ENCODE measurements around the gene CFAP57. TPM values are rescaled to one million over a fixed set of nuclear protein-coding genes. Genes with fewer than 3 reads are reported as not detected.

The CFAP57 gene
- total and polyA plus RNA-seq, 2 donors from 2014 or later: 0.34 to 2.3 TPM

- intact Hi-C loops (cut with DNase I): no loop called here
- H3K4me3 ChIP-seq (ENCODE audit: low read length in 3 of 3): no peak overlapping the region
- TF ChIP-seq CTCF (IDR thresholded peaks at IDR 0.05; ENCODE audit: borderline replicate concordance, extremely low read depth, insufficient read depth): no peak
- peaks cover 0 to 23% (median 17%) of the 10 kb centered on the region in 3 donors for H3K4me1 ChIP-seq (ENCODE audit: control insufficient read depth in 2 of 3, insufficient read depth in 2 of 3, low read depth in 1 of 3, low read length in 3 of 3)
- no peaks in the 10 kb centered on the region for H3K27me3 ChIP-seq (ENCODE audit: control insufficient read depth, insufficient read depth, low read length)
- no peaks in the 10 kb centered on the region for H3K9me3 ChIP-seq (ENCODE audit: control insufficient read depth in 2 of 3, insufficient read depth in 1 of 3, low read length in 3 of 3)
- no peaks in the 10 kb centered on the region for H3K36me3 ChIP-seq (ENCODE audit: control insufficient read depth in 2 of 3, insufficient read depth in 3 of 3, low read length in 3 of 3)
- no peak for FAIRE-seq
- DNase-seq: peak in 2 of 5 donors; percentile 29 to 63
- H3K9ac ChIP-seq (ENCODE audit: low read length in 3 of 3): no peak overlapping the region
- H3K27ac ChIP-seq (ENCODE audit: low read depth in 2 of 2, low read length in 2 of 2): no peak overlapping the region
Observed at GRCh38 chr1:43282220-43283195, 110.4 kb downstream of the CFAP57 start.

DNA sequence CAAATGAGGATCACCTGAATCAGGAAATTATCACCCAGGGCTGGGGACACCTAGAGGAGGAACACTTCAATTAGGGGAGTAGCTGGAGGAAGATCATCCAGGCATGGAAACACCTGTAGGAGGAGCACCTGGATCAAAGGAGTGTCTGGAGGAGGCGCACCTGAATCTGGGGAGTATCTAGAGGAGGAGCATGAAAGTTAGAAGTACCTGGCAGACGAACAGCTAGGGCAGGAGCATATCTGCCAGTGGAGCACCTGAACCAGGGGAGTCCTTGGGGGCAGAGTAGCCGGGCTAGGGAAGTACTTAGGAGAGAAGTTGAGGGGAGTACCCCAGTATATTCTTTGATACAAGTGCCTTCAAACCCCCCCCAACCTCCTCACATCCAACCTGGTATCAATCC lies 111.9 kb downstream of the CFAP57 start:
- Histone ChIP-seq H3K4me3 (ENCODE audit: low read length in 3 of 3) (peak overlapping the region in 2 of 3 donors; percentile 86 to 94), H3K36me3 (ENCODE audit: control insufficient read depth in 2 of 3, insufficient read depth in 3 of 3, low read length in 3 of 3) (no peaks in the 10 kb centered on the region), H3K4me1 (ENCODE audit: control insufficient read depth in 2 of 3, insufficient read depth in 2 of 3, low read depth in 1 of 3, low read length in 3 of 3) (peaks cover 0 to 17% (median 16%) of the 10 kb centered on the region in 3 donors), H3K27me3 (ENCODE audit: control insufficient read depth, insufficient read depth, low read length) (no peaks in the 10 kb centered on the region), H3K9me3 (ENCODE audit: control insufficient read depth in 2 of 3, insufficient read depth in 1 of 3, low read length in 3 of 3) (no peaks in the 10 kb centered on the region), H3K27ac (ENCODE audit: low read depth in 2 of 2, low read length in 2 of 2) (peak overlapping the region in 1 of 2 donors; percentile 68), H3K9ac (ENCODE audit: low read length in 3 of 3) (peak overlapping the region in 1 of 3 donors; percentile 82)
- intact Hi-C loops (cut with DNase I): no loop called here
- FAIRE-seq: no peak
- peak in 2 of 5 donors; percentile 22 to 29 for DNase-seq
- no peak for TF ChIP-seq CTCF (IDR thresholded peaks at IDR 0.05; ENCODE audit: borderline replicate concordance, extremely low read depth, insufficient read depth)

DNA sequence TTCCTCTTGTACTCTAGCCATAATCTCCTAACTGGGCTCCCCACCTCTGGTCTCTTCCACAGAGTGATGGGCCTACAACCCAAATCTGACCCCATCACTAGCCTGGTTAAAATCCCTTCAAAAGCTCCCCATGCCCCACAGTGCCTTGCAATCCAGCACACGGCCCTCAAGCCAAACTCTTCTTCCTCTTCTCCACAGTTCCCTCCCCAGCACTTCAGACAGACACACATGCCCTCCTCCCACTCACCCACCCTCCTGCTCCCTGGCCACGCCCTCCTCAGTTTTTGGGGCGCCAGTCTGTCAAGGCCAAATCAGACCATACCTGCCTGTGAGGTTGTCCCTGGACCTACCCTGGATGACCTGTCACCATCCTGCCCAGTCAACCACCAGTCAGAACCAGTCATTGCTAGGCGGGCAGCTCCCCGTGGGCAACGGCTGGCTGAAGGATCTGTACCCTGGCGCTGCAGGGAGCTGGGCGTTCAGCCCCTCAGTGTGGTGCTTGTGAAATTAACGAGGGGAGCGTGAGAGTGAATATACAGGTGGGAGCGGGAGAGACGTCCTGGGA lies 112.5 kb downstream of the CFAP57 start:
- no peaks in the 10 kb centered on the region for H3K36me3 ChIP-seq (ENCODE audit: control insufficient read depth in 2 of 3, insufficient read depth in 3 of 3, low read length in 3 of 3)
- FAIRE-seq (no peak), DNase-seq (peak in 2 of 5 donors; percentile 45 to 66)
- no peaks in the 10 kb centered on the region for H3K9me3 ChIP-seq (ENCODE audit: control insufficient read depth in 2 of 3, insufficient read depth in 1 of 3, low read length in 3 of 3)
- peak overlapping the region; percentile 45 to 82 (median 51) for H3K9ac ChIP-seq (ENCODE audit: low read length in 3 of 3)
- TF ChIP-seq CTCF (IDR thresholded peaks at IDR 0.05; ENCODE audit: borderline replicate concordance, extremely low read depth, insufficient read depth): no peak
- H3K4me1 ChIP-seq (ENCODE audit: control insufficient read depth in 2 of 3, insufficient read depth in 2 of 3, low read depth in 1 of 3, low read length in 3 of 3): peaks cover 0 to 14% (median 13%) of the 10 kb centered on the region in 3 donors
- intact Hi-C loops (cut with DNase I): no loop called here
- H3K27ac ChIP-seq (ENCODE audit: low read depth in 2 of 2, low read length in 2 of 2): peak overlapping the region; percentile 68 to 71
- peak overlapping the region; percentile 63 to 94 (median 86) for H3K4me3 ChIP-seq (ENCODE audit: low read length in 3 of 3)
- no peaks in the 10 kb centered on the region for H3K27me3 ChIP-seq (ENCODE audit: control insufficient read depth, insufficient read depth, low read length)
